Neural cell (in vitro differentiated cells): ENCODE measurements around the gene NXF2B. TPM values are rescaled to one million over a fixed set of nuclear protein-coding genes. Genes with fewer than 3 reads are reported as not detected.

Experiments used
- H2AFZ ChIP-seq: fragments of 200-600, 300-800 bp; sonication (generic), shearing (Covaris generic); 2 replicates; pipeline ENCODE4 v1.6.0; 2014; ENCODE audit warnings: low read depth, mild to moderate bottlenecking, antibody characterized with exemption, low read length, moderate library complexity
- H3F3A ChIP-seq: fragments of 200-600 bp; shearing (Covaris generic); 2 replicates; pipeline ENCODE4 v1.6.1; 2016; ENCODE audit warnings: mild to moderate bottlenecking, moderate library complexity, mixed read lengths, antibody characterized with exemption, low read length; ENCODE audit not compliant: insufficient read depth, poor library complexity, severe bottlenecking
- H3K27ac ChIP-seq: fragments of 200-600, 300-800 bp; sonication (generic), shearing (Covaris generic); 2 replicates; pipeline ENCODE4 v1.5.1; 2014; ENCODE audit warnings: mild to moderate bottlenecking, low read length, moderate library complexity
- H3K27me3 ChIP-seq: fragments of 300-800, 200-600 bp; sonication (generic), shearing (Covaris generic); 2 replicates; pipeline ENCODE4 v1.6.0; 2014; ENCODE audit warnings: mild to moderate bottlenecking, low read depth, low read length, moderate library complexity; ENCODE audit not compliant: insufficient read depth
- H3K36me3 ChIP-seq: fragments of 300-800, 200-600 bp; sonication (generic), shearing (Covaris generic); 2 replicates; pipeline ENCODE4 v1.5.1; 2014; ENCODE audit warnings: mild to moderate bottlenecking, antibody characterized with exemption, low read length, moderate library complexity; ENCODE audit not compliant: insufficient read depth
- H3K4me2 ChIP-seq: fragments of 300-800, 200-600 bp; sonication (generic), shearing (Covaris generic); 2 replicates; pipeline ENCODE4 v1.6.0; 2014; ENCODE audit warnings: mild to moderate bottlenecking, low read length
- H3K4me3 ChIP-seq: fragments of 300-800, 200-600 bp; sonication (generic), shearing (Covaris generic); 2 replicates; pipeline ENCODE4 v1.5.1; 2014; ENCODE audit warnings: mild to moderate bottlenecking, low read length, moderate library complexity
- H3K79me2 ChIP-seq: fragments of 200-600 bp; shearing (Covaris generic); replicated peaks from 2 replicates; pipeline ENCODE4 v1.6.0; 2014; ENCODE audit warnings: mild to moderate bottlenecking, low read length, moderate library complexity; ENCODE audit not compliant: insufficient read depth
- H3K9ac ChIP-seq: fragments of 300-800, 200-600 bp; sonication (generic), shearing (Covaris generic); 2 replicates; pipeline ENCODE4 v1.6.1; 2016; ENCODE audit warnings: mild to moderate bottlenecking, low read length, mixed read lengths
- H3K9me2 ChIP-seq: fragments of 200-600 bp; shearing (Covaris generic); 2 replicates; pipeline ENCODE4 v1.6.1; 2016; ENCODE audit warnings: mild to moderate bottlenecking, low read length, mixed read lengths; ENCODE audit not compliant: insufficient read depth
- H3K9me3 ChIP-seq: fragments of 200-600, 300-800 bp; sonication (generic), shearing (Covaris generic); 2 replicates; pipeline ENCODE4 v1.6.1; 2016; ENCODE audit warnings: mild to moderate bottlenecking, mixed run types, low read length, moderate library complexity, mixed read lengths
- H4K20me1 ChIP-seq: fragments of 200-600 bp; shearing (Covaris generic); 2 replicates; pipeline ENCODE4 v1.6.1; 2016; ENCODE audit warnings: mild to moderate bottlenecking, mixed run types; ENCODE audit not compliant: insufficient read depth
- CTCF ChIP-seq: fragments of 450-650 bp; IDR thresholded peaks from 2 replicates; pipeline ENCODE4 v1.5.1; 2014; ENCODE audit warnings: antibody characterized with exemption, mild to moderate bottlenecking, moderate library complexity; ENCODE audit not compliant: poor library complexity, severe bottlenecking
- EP300 ChIP-seq: fragments of 450-650 bp; conservative IDR thresholded peaks from 2 replicates; pipeline ENCODE4 v1.6.1; 2014; ENCODE audit warnings: antibody characterized with exemption, mild to moderate bottlenecking, moderate library complexity; ENCODE audit not compliant: poor library complexity, severe bottlenecking
- EZH2 ChIP-seq: fragments of 200-600, 300-800 bp; shearing (Covaris generic), sonication (generic); IDR thresholded peaks from 2 replicates; pipeline ENCODE4 v1.6.1; 2014; ENCODE audit warnings: antibody characterized with exemption, low read length, borderline replicate concordance, mild to moderate bottlenecking; ENCODE audit not compliant: insufficient read depth, poor library complexity, severe bottlenecking
- MXI1 ChIP-seq: fragments of 450-650 bp; conservative IDR thresholded peaks from 2 replicates; pipeline ENCODE4 v1.6.1; 2014; ENCODE audit warnings: antibody characterized with exemption, mild to moderate bottlenecking; ENCODE audit not compliant: poor library complexity, severe bottlenecking
- POLR2AphosphoS5 ChIP-seq: IDR thresholded peaks from 2 replicates; pipeline ENCODE4 v1.6.1; 2012
- RAD21 ChIP-seq: fragments of 450-650 bp; conservative IDR thresholded peaks from 2 replicates; pipeline ENCODE4 v1.6.1; 2014; ENCODE audit warnings: antibody characterized with exemption, mild to moderate bottlenecking, moderate library complexity
- REST ChIP-seq: IDR thresholded peaks from 2 replicates; pipeline ENCODE4 v1.6.1; 2012; ENCODE audit warnings: borderline replicate concordance
- SMC3 ChIP-seq: fragments of 450-650 bp; conservative IDR thresholded peaks from 2 replicates; pipeline ENCODE4 v1.6.1; 2014; ENCODE audit warnings: antibody characterized with exemption, mild to moderate bottlenecking, moderate library complexity; ENCODE audit not compliant: poor library complexity
- TAF1 ChIP-seq: IDR thresholded peaks from 2 replicates; pipeline ENCODE4 v1.6.1; 2012; ENCODE audit warnings: low read depth
- polyA plus RNA-seq: library from polyadenylated mRNA; depleted of rRNA; stranded (reverse); fragments of >200 nt; gene quantifications from 2 replicates; pipeline ENCODE4 v1.2.3, GENCODE V29; 2014

The NXF2B gene
- polyA plus RNA-seq, 1 donor from 2014 or later: not detected

GRCh38 chrX:102339312-102340298, 100.2 kb downstream of the NXF2B start:
- Histone ChIP-seq H3K27me3 (no peaks in the 10 kb centered on the region), H3K9me2 (no peaks in the 10 kb centered on the region), H3K79me2 (no peaks in the 10 kb centered on the region), H4K20me1 (no peaks in the 10 kb centered on the region), H3F3A (no peaks in the 10 kb centered on the region), H3K9ac (no peak overlapping the region), H3K4me3 (no peak overlapping the region), H3K4me2 (no peak overlapping the region), H3K27ac (no peak overlapping the region), H3K9me3 (no peaks in the 10 kb centered on the region), H3K36me3 (no peaks in the 10 kb centered on the region), H2AFZ (no peak overlapping the region)
- TF ChIP-seq EZH2: no peak
- no peak for TF ChIP-seq EP300
- TF ChIP-seq SMC3: no peak
- no peak for TF ChIP-seq POLR2AphosphoS5
- TF ChIP-seq CTCF: no peak
- TF ChIP-seq TAF1: no peak
- no peak for TF ChIP-seq MXI1
- no peak for TF ChIP-seq RAD21
- no peak for TF ChIP-seq REST

GRCh38 chrX:102338162-102338561, 101.6 kb downstream of the NXF2B start:
- H3K9ac ChIP-seq: no peak overlapping the region
- H3K4me2 ChIP-seq: no peak overlapping the region
- no peaks in the 10 kb centered on the region for H3K9me2 ChIP-seq
- TF ChIP-seq POLR2AphosphoS5: no peak
- no peak for TF ChIP-seq CTCF
- no peak for TF ChIP-seq TAF1
- TF ChIP-seq EP300: no peak
- TF ChIP-seq MXI1: no peak
- no peak for TF ChIP-seq RAD21
- TF ChIP-seq SMC3: no peak
- TF ChIP-seq REST: no peak
- TF ChIP-seq EZH2: no peak
- H3K79me2 ChIP-seq: no peaks in the 10 kb centered on the region
- no peaks in the 10 kb centered on the region for H3K36me3 ChIP-seq
- H3K4me3 ChIP-seq: no peak overlapping the region
- H3K27ac ChIP-seq: no peak overlapping the region
- H4K20me1 ChIP-seq: no peaks in the 10 kb centered on the region
- H3F3A ChIP-seq: no peaks in the 10 kb centered on the region
- H2AFZ ChIP-seq: no peak overlapping the region
- no peaks in the 10 kb centered on the region for H3K9me3 ChIP-seq
- no peaks in the 10 kb centered on the region for H3K27me3 ChIP-seq
